ENCODE data around the gene UFSP1. TPM values are rescaled to one million over a fixed set of nuclear protein-coding genes. Genes with fewer than 3 reads are reported as not detected.
"Not testable (repeated sequence)": the region's sequence is repeated elsewhere in the genome, so short reads cannot be mapped to it uniquely, and the experiment has no call there.

Gene UFSP1
- total RNA-seq, 2 donors from 2014 or later, result 6.4 to 8.4 TPM

DNA sequence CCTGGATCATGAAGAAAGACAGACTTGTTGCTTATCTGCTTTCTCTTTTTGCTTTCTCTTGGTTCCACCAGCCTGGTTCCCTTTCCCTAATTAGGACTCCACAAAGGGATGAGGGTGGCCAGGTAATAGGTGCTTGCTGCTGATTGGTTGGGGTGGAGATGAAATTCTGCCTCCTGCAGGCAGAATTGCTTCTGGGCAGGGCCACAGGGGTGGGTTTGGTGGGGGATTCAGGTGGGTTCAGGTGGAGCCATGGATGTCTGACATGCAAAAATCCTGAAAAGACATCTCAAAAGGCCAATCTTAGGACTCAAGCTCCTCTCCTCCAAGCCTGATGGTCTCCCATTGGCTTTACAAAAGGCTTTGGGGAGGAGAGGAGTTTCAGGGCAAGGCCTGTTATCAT, 31.5 kb upstream of the UFSP1 start:
- TF ChIP-seq, protein P1, sequence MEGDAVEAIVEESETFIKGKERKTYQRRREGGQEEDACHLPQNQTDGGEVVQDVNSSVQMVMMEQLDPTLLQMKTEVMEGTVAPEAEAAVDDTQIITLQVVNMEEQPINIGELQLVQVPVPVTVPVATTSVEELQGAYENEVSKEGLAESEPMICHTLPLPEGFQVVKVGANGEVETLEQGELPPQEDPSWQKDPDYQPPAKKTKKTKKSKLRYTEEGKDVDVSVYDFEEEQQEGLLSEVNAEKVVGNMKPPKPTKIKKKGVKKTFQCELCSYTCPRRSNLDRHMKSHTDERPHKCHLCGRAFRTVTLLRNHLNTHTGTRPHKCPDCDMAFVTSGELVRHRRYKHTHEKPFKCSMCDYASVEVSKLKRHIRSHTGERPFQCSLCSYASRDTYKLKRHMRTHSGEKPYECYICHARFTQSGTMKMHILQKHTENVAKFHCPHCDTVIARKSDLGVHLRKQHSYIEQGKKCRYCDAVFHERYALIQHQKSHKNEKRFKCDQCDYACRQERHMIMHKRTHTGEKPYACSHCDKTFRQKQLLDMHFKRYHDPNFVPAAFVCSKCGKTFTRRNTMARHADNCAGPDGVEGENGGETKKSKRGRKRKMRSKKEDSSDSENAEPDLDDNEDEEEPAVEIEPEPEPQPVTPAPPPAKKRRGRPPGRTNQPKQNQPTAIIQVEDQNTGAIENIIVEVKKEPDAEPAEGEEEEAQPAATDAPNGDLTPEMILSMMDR (IDR thresholded peaks at IDR 0.05), result no peak
- TF ChIP-seq POLR2AphosphoS5 (IDR thresholded peaks at IDR 0.05), result no peak
- no peak for TF ChIP-seq POLR2A (IDR thresholded peaks at IDR 0.05)
- H3K27ac ChIP-seq, result no peak overlapping the region
- no peak overlapping the region for H3K4me3 ChIP-seq
- H3K9me3 ChIP-seq, result no peaks in the 10 kb centered on the region
- no peaks in the 10 kb centered on the region for H3K36me3 ChIP-seq
- intact Hi-C loops (cut with DNase I), result no loop called here
- DNase-seq (ENCODE audit: low spot score), result no peak
- no peaks in the 10 kb centered on the region for H3K27me3 ChIP-seq (replicated peaks; ENCODE audit: insufficient read depth)
- no peaks in the 10 kb centered on the region for H3K4me1 ChIP-seq (replicated peaks)

DNA sequence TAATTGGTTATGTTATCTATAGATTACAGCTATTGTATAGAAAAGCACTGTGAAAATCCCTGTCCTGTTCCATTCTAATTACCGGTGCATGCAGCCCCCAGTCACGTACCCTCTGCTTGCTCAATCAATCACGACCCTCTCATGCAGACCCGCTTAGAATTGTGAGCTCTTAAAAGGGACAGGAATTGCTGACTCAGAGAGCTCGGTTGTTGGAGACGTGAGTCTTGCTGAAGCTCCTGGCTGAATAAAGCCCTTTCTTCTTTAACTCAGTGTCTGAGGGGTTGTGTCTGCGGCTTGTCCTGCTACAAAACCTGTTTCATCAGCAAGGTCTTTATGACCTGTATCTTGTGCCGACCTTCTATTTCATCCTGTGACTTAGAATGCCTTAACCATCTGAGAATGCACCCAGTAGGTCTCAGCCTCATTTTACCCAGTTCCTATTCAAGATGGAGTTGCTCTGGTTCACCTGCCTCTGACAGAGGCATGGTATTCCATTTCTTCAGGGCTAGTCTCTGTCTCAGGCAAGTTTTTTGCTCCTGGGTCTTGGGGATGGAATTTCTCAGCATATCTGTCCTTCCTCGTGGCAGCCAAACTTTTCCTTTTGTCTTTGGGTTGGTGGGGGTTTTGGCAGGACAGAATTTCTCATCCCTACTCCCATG, 30.4 kb upstream of the UFSP1 start:
- intact Hi-C loops (cut with DNase I), result not testable (repeated sequence)

DNA sequence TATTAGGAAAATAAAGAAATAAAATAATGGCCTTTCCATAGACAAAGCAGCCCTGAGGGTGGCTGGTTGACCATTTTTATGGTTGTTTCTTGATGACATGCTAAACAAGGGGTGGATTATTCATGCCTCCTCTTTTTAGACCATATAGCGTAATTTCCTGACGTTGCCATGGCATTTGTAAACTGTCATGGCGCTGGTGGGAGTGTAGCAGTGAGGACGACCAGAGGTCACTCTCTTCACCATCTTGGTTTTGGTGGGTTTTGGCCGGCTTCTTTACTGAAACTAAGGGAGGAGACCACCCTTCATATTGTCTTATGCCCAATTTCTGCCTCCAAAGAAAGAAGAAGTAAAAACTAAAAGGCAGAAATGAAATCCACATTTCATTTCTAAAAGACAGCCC, 29.8 kb upstream of the UFSP1 start:
- H3K4me1 ChIP-seq (replicated peaks); H3K27ac ChIP-seq; DNase-seq (ENCODE audit: low spot score); H3K36me3 ChIP-seq; H3K27me3 ChIP-seq (replicated peaks; ENCODE audit: insufficient read depth); H3K4me3 ChIP-seq; intact Hi-C loops (cut with DNase I); H3K9me3 ChIP-seq: not testable (repeated sequence)
- WGBS, result 91% methylated on average over 5 of the region's 5 CpGs

More for the DNA sequence above, 30.4 kb upstream of the UFSP1 start:
- H3K4me3 ChIP-seq; H3K36me3 ChIP-seq; DNase-seq (ENCODE audit: low spot score); H3K27me3 ChIP-seq (replicated peaks; ENCODE audit: insufficient read depth); H3K4me1 ChIP-seq (replicated peaks); H3K9me3 ChIP-seq; H3K27ac ChIP-seq: not testable (repeated sequence)
- 76% methylated on average over 9 of the region's 9 CpGs for WGBS

DNA sequence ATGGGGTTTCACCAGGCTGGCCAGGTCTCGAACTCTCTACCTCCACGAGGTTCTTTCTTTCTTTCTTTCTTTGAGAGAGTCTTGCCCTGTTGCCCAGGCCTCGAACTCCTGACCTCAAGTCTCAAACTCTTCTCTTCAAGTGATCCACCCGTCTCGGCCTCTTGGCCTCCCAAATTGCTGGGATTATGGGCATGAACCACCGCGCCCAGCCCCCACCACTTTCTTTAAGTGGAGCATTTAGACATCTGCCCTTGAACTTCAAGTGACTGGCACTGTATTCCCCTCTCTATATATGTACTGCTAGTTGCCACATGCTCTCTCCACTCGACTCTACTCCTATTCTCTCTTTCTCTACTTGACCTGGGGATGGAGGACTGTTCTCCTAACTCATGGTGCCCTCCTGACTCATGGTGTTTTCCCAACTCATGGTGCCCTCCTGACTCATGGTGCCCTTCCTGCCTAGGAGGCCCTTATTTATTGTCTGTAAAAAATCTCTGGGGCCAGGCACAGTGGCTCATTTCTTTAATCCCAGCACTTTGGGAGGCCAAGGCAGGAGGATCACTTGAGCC, 25.4 kb upstream of the UFSP1 start:
- H3K27ac ChIP-seq, result no peak overlapping the region
- H3K36me3 ChIP-seq, result no peaks in the 10 kb centered on the region
- DNase-seq (ENCODE audit: low spot score), result no peak
- TF ChIP-seq POLR2AphosphoS5 (IDR thresholded peaks at IDR 0.05) (no peak), POLR2A (IDR thresholded peaks at IDR 0.05) (no peak)
- TF ChIP-seq, protein P1 (IDR thresholded peaks at IDR 0.05), result no peak
- intact Hi-C loops (cut with DNase I), result no loop called here
- H3K9me3 ChIP-seq, result no peaks in the 10 kb centered on the region
- no peaks in the 10 kb centered on the region for H3K4me1 ChIP-seq (replicated peaks)
- H3K4me3 ChIP-seq, result no peak overlapping the region
- 89% methylated on average over 8 of the region's 8 CpGs for WGBS
- H3K27me3 ChIP-seq (replicated peaks; ENCODE audit: insufficient read depth), result no peaks in the 10 kb centered on the region

DNA sequence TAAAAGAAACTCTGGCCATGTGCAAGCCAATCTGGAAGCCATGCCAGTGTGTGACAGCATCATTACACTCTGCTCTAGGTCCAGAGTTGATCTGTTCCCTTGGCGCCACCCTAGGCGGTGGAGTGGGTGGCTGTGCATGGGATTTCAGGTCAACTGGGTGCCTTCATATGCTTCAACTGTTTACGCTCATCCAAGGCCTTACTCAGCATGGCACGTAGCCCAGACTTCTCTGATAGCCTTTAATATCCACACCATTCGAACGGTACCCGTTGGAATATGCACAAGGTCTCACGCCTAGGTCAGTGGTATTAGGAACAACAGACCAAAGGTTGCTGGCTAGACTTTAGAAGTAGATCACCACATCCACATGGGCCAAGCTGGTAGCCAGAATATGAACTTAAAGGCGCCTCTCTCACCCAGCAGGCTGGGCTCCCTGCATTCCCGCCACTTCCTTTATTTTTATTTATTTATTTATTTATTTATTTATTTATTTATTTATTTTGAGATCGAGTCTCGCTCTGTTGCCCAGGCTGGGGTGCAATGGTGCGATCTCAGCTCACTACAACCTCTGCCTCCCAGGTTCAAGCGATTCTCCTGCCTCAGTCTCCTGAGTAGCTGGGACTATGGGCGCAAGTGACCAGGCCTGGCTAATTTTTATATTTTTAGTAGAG, 24.8 kb upstream of the UFSP1 start:
- DNase-seq (ENCODE audit: low spot score), result no peak
- Histone ChIP-seq H3K27ac (no peak overlapping the region), H3K36me3 (no peaks in the 10 kb centered on the region), H3K4me1 (replicated peaks) (no peaks in the 10 kb centered on the region), H3K27me3 (replicated peaks; ENCODE audit: insufficient read depth) (no peaks in the 10 kb centered on the region), H3K9me3 (no peaks in the 10 kb centered on the region), H3K4me3 (no peak overlapping the region)
- intact Hi-C loops (cut with DNase I), result no loop called here
- TF ChIP-seq POLR2A (IDR thresholded peaks at IDR 0.05) (no peak), POLR2AphosphoS5 (IDR thresholded peaks at IDR 0.05) (no peak)
- TF ChIP-seq, protein P1 (IDR thresholded peaks at IDR 0.05), result no peak
- 90% methylated on average over 15 of the region's 15 CpGs for WGBS

DNA sequence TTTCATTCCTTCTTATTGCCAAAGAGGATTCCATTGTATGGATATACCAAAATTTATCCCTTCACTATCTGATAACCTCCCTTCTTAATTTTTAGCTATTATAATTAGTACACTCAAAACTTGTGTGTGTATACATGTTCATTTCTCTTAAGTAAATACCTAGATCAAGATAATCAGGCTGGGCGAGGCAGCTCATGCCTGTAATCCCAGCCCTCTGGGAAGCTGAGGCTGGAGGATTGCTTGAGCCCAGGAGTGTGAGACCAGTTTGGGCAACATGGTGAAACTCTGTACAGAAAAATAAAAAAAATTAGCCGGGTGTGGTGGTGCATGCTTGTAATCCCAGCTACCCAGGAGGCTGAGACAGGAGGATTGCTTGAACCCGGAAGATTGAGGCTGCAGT, 22.0 kb upstream of the UFSP1 start:
- 82% methylated on average over 3 of the region's 3 CpGs for WGBS
- intact Hi-C loops (cut with DNase I), result no loop called here
- no peak for DNase-seq (ENCODE audit: low spot score)
- no peak overlapping the region for H3K4me3 ChIP-seq
- no peaks in the 10 kb centered on the region for H3K27me3 ChIP-seq (replicated peaks; ENCODE audit: insufficient read depth)
- no peaks in the 10 kb centered on the region for H3K9me3 ChIP-seq
- no peak for TF ChIP-seq POLR2AphosphoS5 (IDR thresholded peaks at IDR 0.05)
- TF ChIP-seq, protein P1 (IDR thresholded peaks at IDR 0.05), result no peak
- no peak for TF ChIP-seq POLR2A (IDR thresholded peaks at IDR 0.05)
- H3K36me3 ChIP-seq, result no peaks in the 10 kb centered on the region
- H3K27ac ChIP-seq, result no peak overlapping the region
- H3K4me1 ChIP-seq (replicated peaks), result no peaks in the 10 kb centered on the region

DNA sequence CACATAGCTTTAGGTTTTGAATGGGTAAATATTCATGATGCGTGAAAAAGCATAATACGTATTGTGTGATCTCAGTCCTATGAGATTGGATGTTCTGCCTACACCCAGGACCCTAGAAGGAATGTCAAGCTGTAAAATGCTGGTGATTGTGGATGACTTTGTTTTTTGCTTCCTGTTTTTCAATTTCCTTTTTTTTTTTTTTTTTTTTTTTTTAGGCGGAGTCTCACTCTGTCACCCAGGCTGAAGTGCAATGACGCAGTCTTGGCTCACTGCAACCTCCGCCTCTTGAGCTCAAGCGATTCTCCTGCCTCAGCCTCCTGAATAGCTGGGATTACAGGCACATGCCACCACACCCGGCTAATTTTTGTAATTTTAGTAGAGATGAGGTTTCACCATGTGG, 20.9 kb upstream of the UFSP1 start:
- H3K4me1 ChIP-seq (replicated peaks); H3K4me3 ChIP-seq; intact Hi-C loops (cut with DNase I); H3K9me3 ChIP-seq; DNase-seq (ENCODE audit: low spot score); H3K27ac ChIP-seq; H3K27me3 ChIP-seq (replicated peaks; ENCODE audit: insufficient read depth); H3K36me3 ChIP-seq: not testable (repeated sequence)
- WGBS, result 81% methylated on average over 7 of the region's 7 CpGs

Measured in prostate gland (tissue), 2 donors.